HEK293T (cell line): ENCODE data around the gene CDH19.

Experiments used
- CTCF ChIA-PET: fragments of 350-600 bp; formaldehyde crosslinking; extraction: SDS; loops from one replicate; lab custom pipeline; 2021; ENCODE audit warnings: antibody characterized with exemption, inconsistent platforms; lab: Yijun Ruan, JAX
- POLR2A ChIA-PET: fragments of 350-600 bp; formaldehyde crosslinking; extraction: SDS; loops from one replicate; lab custom pipeline; 2020; ENCODE audit warnings: antibody characterized with exemption, inconsistent platforms; lab: Yijun Ruan, JAX
- DNase-seq: peaks from one replicate; pipeline ENCODE4 v3.0.0; 2012; ENCODE audit warnings: mixed read lengths; ENCODE audit errors: extremely low spot score
- ARNT ChIP-seq: fragments of 450-650 bp; IDR thresholded peaks from 2 replicates; pipeline ENCODE4 v1.6.1; 2017; ENCODE audit warnings: mild to moderate bottlenecking
- BHLHE40 ChIP-seq: fragments of 450-650 bp; IDR thresholded peaks from 2 replicates; pipeline ENCODE4 v1.6.1; 2016; ENCODE audit warnings: mild to moderate bottlenecking, moderate library complexity, borderline replicate concordance
- CTBP1 ChIP-seq: fragments of 450-650 bp; IDR thresholded peaks from 2 replicates; pipeline ENCODE4 v1.6.1; 2016; ENCODE audit warnings: borderline replicate concordance
- ELF4 ChIP-seq: fragments of 450-650 bp; IDR thresholded peaks from 2 replicates; pipeline ENCODE4 v1.6.1; 2017; ENCODE audit warnings: antibody characterized with exemption
- FOXA1 ChIP-seq: fragments of 450-650 bp; IDR thresholded peaks from 2 replicates; pipeline ENCODE4 v1.6.1; 2016; ENCODE audit warnings: mild to moderate bottlenecking
- FOXK2 ChIP-seq: fragments of 450-650 bp; IDR thresholded peaks from 2 replicates; pipeline ENCODE4 v1.6.1; 2016; ENCODE audit warnings: mild to moderate bottlenecking
- FOXM1 ChIP-seq: fragments of 450-650 bp; IDR thresholded peaks from 2 replicates; pipeline ENCODE4 v1.6.1; 2017; ENCODE audit warnings: mild to moderate bottlenecking, borderline replicate concordance
- HDGF ChIP-seq: fragments of 450-650 bp; IDR thresholded peaks from 2 replicates; pipeline ENCODE4 v1.6.1; 2017; ENCODE audit warnings: antibody characterized with exemption, borderline replicate concordance
- L3MBTL2 ChIP-seq: fragments of 450-650 bp; conservative IDR thresholded peaks from 2 replicates; pipeline ENCODE4 v1.6.1; 2016; ENCODE audit warnings: mild to moderate bottlenecking
- LEF1 ChIP-seq: fragments of 450-650 bp; IDR thresholded peaks from 2 replicates; pipeline ENCODE4 v1.6.1; 2017; ENCODE audit warnings: mild to moderate bottlenecking, borderline replicate concordance
- NFRKB ChIP-seq: fragments of 450-650 bp; IDR thresholded peaks from 2 replicates; pipeline ENCODE4 v1.6.1; 2016; ENCODE audit warnings: mild to moderate bottlenecking, moderate library complexity
- SP1 ChIP-seq: fragments of 450-650 bp; IDR thresholded peaks from 2 replicates; pipeline ENCODE4 v1.6.1; 2017
- SUZ12 ChIP-seq: fragments of 450-650 bp; IDR thresholded peaks from 2 replicates; pipeline ENCODE4 v1.6.1; 2016; ENCODE audit warnings: mild to moderate bottlenecking
- TARDBP ChIP-seq: fragments of 450-650 bp; IDR thresholded peaks from 2 replicates; pipeline ENCODE4 v1.6.1; 2016
- ZNF384 ChIP-seq: fragments of 450-650 bp; IDR thresholded peaks from 2 replicates; pipeline ENCODE4 v1.6.1; 2016
- TF ChIP-seq, protein P1 (sequence below): fragments of 450-650 bp; IDR thresholded peaks from 2 replicates; pipeline ENCODE4 v1.6.1; 2016

CDH19 gene, protein sequence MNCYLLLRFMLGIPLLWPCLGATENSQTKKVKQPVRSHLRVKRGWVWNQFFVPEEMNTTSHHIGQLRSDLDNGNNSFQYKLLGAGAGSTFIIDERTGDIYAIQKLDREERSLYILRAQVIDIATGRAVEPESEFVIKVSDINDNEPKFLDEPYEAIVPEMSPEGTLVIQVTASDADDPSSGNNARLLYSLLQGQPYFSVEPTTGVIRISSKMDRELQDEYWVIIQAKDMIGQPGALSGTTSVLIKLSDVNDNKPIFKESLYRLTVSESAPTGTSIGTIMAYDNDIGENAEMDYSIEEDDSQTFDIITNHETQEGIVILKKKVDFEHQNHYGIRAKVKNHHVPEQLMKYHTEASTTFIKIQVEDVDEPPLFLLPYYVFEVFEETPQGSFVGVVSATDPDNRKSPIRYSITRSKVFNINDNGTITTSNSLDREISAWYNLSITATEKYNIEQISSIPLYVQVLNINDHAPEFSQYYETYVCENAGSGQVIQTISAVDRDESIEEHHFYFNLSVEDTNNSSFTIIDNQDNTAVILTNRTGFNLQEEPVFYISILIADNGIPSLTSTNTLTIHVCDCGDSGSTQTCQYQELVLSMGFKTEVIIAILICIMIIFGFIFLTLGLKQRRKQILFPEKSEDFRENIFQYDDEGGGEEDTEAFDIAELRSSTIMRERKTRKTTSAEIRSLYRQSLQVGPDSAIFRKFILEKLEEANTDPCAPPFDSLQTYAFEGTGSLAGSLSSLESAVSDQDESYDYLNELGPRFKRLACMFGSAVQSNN

DNA sequence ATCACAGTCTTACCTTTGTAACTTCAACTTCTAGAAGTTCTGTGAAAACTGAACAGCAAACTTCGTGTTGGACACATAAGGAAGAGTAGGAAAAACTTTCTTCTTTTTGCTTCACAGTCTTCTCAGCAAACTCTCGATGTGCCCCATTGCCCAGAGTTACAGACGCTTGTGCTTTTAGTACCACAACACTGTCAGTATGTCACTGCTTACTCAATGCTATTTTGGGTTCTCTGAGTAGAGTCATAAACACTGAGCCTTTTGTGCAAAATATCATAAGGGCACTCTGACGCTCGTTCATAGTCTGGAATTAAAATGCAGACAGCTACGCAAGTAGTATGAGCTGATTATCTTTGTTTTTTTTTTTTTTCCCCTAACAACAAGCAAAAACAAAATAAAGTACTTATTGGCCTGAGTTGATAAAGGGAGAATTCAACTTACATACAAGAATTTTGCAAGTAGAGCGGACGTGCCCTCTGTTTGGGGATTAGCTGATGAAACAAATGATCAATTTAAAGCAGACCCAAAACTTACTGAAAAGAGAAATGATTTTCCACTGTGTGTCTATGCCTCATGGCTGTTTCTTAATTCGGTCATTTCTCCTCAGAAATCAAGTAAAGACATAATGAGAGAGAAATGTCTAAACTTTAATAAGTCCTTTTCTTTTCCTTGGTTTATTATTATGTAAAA, at the start of gene CDH19:
Gene CDH19, minus strand, starts transcription at position 150 of the 687 bp plus-strand sequence. CDS start 31,886 bp downstream, outside the sequence.
- no peak for DNase-seq
- CTCF ChIA-PET: no interaction called here
- no peak for TF ChIP-seq TARDBP
- TF ChIP-seq ARNT: no peak
- no peak for TF ChIP-seq ZNF384
- TF ChIP-seq HDGF: no peak
- TF ChIP-seq FOXK2: no peak
- no peak for TF ChIP-seq FOXA1
- TF ChIP-seq CTBP1: no peak
- TF ChIP-seq SUZ12: no peak
- no peak for TF ChIP-seq LEF1
- no peak for TF ChIP-seq FOXM1
- no peak for TF ChIP-seq BHLHE40
- TF ChIP-seq, protein P1, sequence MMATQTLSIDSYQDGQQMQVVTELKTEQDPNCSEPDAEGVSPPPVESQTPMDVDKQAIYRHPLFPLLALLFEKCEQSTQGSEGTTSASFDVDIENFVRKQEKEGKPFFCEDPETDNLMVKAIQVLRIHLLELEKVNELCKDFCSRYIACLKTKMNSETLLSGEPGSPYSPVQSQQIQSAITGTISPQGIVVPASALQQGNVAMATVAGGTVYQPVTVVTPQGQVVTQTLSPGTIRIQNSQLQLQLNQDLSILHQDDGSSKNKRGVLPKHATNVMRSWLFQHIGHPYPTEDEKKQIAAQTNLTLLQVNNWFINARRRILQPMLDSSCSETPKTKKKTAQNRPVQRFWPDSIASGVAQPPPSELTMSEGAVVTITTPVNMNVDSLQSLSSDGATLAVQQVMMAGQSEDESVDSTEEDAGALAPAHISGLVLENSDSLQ: no peak
- TF ChIP-seq NFRKB: no peak
- no peak for TF ChIP-seq SP1
- TF ChIP-seq L3MBTL2: no peak
- TF ChIP-seq ELF4: no peak
- POLR2A ChIA-PET: no interaction called here

DNA sequence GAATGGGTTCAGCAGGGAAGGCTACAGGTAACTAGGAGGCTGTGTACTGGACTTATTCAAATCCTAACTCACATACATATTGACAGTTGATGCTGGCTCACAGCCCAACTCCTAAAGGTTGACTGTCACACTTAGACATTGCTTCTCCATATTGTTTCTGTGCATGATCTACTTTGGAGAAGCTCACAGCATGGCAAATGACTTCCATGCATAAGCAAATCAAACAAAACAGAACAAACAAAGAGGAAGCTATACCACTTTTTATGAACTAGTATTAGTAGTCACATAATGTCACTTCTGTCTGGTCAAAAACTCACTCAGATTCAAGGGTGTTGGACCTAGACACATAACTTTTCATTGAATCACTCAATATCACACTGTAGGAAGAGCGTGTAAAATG, 43.8 kb upstream of the CDH19 start:
- CTCF ChIA-PET: no interaction called here
- TF ChIP-seq NFRKB: no peak
- TF ChIP-seq LEF1: no peak
- TF ChIP-seq HDGF: no peak
- no peak for TF ChIP-seq L3MBTL2
- no peak for TF ChIP-seq ZNF384
- TF ChIP-seq FOXK2: no peak
- no peak for TF ChIP-seq SP1
- no peak for TF ChIP-seq SUZ12
- no peak for TF ChIP-seq FOXA1
- TF ChIP-seq FOXM1: no peak
- TF ChIP-seq CTBP1: no peak
- TF ChIP-seq TARDBP: no peak
- no peak for TF ChIP-seq BHLHE40
- no peak for DNase-seq
- POLR2A ChIA-PET: no interaction called here

DNA sequence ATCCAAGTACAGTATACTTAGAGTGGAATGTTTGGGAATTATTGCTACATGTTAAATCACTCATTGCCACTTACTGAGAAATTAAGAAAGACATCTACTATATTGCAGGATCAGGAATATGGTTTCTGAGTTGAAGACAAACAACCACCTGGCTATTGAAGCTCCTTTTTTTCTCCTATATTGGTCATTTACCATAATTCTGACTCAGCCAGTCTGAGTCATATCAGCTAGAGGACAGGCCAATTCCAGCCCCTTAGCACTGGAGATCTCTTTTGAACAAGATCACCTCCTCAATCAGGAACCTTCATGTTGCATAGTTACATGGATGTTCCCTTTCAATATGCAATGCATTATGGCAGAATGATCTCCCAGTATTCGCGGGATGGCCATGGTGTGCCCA, 42.7 kb upstream of the CDH19 start:
- TF ChIP-seq SP1 (no peak), ELF4 (no peak)
- CTCF ChIA-PET: no interaction called here

DNA sequence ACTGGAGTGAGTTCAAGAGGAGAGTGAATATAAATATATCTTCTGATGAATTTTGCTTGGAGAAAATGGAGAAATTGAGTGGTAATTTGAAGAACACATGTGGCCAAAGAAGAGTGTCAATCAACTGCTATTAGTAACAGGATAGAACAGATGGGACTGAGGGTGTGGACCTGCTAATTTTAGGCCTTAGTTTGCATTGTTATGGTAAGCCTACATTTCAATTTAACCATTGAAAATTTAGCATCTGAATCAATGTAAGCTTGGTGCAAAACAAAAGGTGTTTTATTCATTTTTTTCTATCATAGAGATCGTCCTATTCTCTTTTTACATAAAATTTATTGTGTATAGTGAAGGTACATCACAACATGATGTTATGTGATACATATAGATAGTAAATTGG, 42.1 kb upstream of the CDH19 start:
- CTCF ChIA-PET: no interaction called here
- POLR2A ChIA-PET: no interaction called here
- DNase-seq: no peak
- TF ChIP-seq, protein P1: no peak
- TF ChIP-seq FOXM1 (no peak), ELF4 (no peak), SP1 (no peak), FOXK2 (no peak), NFRKB (no peak), SUZ12 (no peak), ZNF384 (no peak), FOXA1 (no peak), L3MBTL2 (no peak), ARNT (no peak), TARDBP (no peak), BHLHE40 (no peak), CTBP1 (no peak), LEF1 (no peak), HDGF (no peak)

More for the DNA sequence above, 42.7 kb upstream of the CDH19 start:
- DNase-seq: no peak
- POLR2A ChIA-PET: no interaction called here

DNA sequence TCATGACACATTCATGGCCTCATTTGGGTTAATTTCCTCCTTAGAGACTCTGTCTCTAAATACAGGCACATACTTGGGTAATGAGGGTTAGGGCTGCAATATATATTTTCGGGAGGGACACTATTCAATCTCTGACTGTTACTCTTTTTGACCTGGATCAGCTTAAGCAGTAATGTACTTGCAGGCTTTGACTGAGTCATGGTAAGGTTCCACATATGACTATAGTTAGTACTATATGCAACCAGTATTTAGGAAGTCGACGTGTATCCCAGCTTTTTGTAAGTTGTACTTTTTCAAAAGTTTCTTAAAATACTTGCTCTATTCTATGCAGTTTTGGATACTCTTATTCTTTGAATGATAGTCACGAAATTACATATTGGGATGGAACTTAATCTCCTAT, 37.2 kb upstream of the CDH19 start:
- no peak for TF ChIP-seq ZNF384
- TF ChIP-seq, protein P1: no peak
- no peak for TF ChIP-seq ARNT
- CTCF ChIA-PET: no interaction called here
- no peak for DNase-seq
- POLR2A ChIA-PET: no interaction called here

DNA sequence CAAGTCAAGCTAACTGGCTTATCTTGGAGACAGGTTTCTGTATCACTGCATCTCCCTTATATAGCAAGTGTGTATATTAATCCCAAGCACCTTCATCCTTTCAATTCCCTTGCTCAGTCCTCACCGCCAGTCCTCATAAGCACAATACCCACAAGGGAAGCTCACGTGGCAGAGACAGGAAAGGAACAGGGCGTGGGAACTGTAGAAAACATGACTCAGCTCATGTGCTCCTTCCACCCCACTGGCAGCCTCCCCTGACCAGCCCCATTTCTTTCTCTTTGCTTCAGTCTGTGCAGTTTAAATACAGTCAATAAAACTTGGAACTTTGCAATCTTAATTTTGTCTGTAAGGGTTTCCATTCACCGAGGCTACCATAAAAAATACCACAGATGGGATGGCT, 36.5 kb upstream of the CDH19 start:
- ChIA-PET POLR2A (no interaction called here), CTCF (no interaction called here)
- no peak for TF ChIP-seq NFRKB
- TF ChIP-seq FOXM1: no peak
- TF ChIP-seq LEF1: no peak
- no peak for TF ChIP-seq FOXK2
- no peak for TF ChIP-seq ARNT
- TF ChIP-seq L3MBTL2: no peak
- no peak for TF ChIP-seq ELF4
- TF ChIP-seq SP1: no peak
- TF ChIP-seq TARDBP: no peak
- no peak for TF ChIP-seq CTBP1
- no peak for TF ChIP-seq SUZ12
- no peak for TF ChIP-seq FOXA1
- no peak for TF ChIP-seq BHLHE40
- TF ChIP-seq, protein P1: no peak
- no peak for TF ChIP-seq HDGF
- TF ChIP-seq ZNF384: no peak
- DNase-seq: no peak
